Measurements from ENCODE around the gene EXT2.

EXT2 gene

GRCh38 chr11:44258839-44259420, 163.5 kb downstream of the EXT2 start:
- in situ Hi-C loops (cut with MboI; ENCODE audit: low sequenced_read_pairs): no loop called here

GRCh38 chr11:44260081-44260480, 164.6 kb downstream of the EXT2 start:
- in situ Hi-C loops (cut with MboI; ENCODE audit: low sequenced_read_pairs): no loop called here

GRCh38 chr11:44261800-44262591, 166.5 kb downstream of the EXT2 start:
- in situ Hi-C loops (cut with MboI; ENCODE audit: low sequenced_read_pairs): no loop called here

GRCh38 chr11:44263738-44264437, 168.4 kb downstream of the EXT2 start:
- in situ Hi-C loops (cut with MboI; ENCODE audit: low sequenced_read_pairs): no loop called here

GRCh38 chr11:44264438-44264749, 168.9 kb downstream of the EXT2 start:
- in situ Hi-C loops (cut with MboI; ENCODE audit: low sequenced_read_pairs): no loop called here

- in situ Hi-C loops (cut with MboI; ENCODE audit: low sequenced_read_pairs): no loop called here
Measured at GRCh38 chr11:44264761-44265160, 169.3 kb downstream of the EXT2 start.

GRCh38 chr11:44266056-44266780, 170.7 kb downstream of the EXT2 start:
- in situ Hi-C loops (cut with MboI; ENCODE audit: low sequenced_read_pairs): no loop called here

GRCh38 chr11:44267006-44267749, 171.7 kb downstream of the EXT2 start:
- in situ Hi-C loops (cut with MboI; ENCODE audit: low sequenced_read_pairs): no loop called here

- in situ Hi-C loops (cut with MboI; ENCODE audit: low sequenced_read_pairs): no loop called here
Measured at GRCh38 chr11:44267750-44268613, 172.5 kb downstream of the EXT2 start.

- in situ Hi-C loops (cut with MboI; ENCODE audit: low sequenced_read_pairs): no loop called here
Measured at GRCh38 chr11:44268614-44269080, 173.2 kb downstream of the EXT2 start.

- in situ Hi-C loops (cut with MboI; ENCODE audit: low sequenced_read_pairs): no loop called here
Measured at GRCh38 chr11:44269369-44270351, 174.2 kb downstream of the EXT2 start.

- in situ Hi-C loops (cut with MboI; ENCODE audit: low sequenced_read_pairs): no loop called here
Measured at GRCh38 chr11:44270403-44271273, 175.2 kb downstream of the EXT2 start.

- in situ Hi-C loops (cut with MboI; ENCODE audit: low sequenced_read_pairs): no loop called here
Measured at GRCh38 chr11:44271286-44271685, 175.8 kb downstream of the EXT2 start.

- in situ Hi-C loops (cut with MboI; ENCODE audit: low sequenced_read_pairs): no loop called here
Measured at GRCh38 chr11:44274404-44274803, 178.9 kb downstream of the EXT2 start.

- in situ Hi-C loops (cut with MboI; ENCODE audit: low sequenced_read_pairs): no loop called here
Measured at GRCh38 chr11:44275241-44275640, 179.8 kb downstream of the EXT2 start.

GRCh38 chr11:44275961-44276550, 180.6 kb downstream of the EXT2 start:
- in situ Hi-C loops (cut with MboI; ENCODE audit: low sequenced_read_pairs): no loop called here
